HCT116 (cell line): ENCODE results near the gene GOLGA8B. TPM values are rescaled to one million over a fixed set of nuclear protein-coding genes. Genes with fewer than 3 reads are reported as not detected.

ENCODE experiments used
- ATAC-seq: fragments of 200-7000 bp; cut with Tn5 transposase; 2 replicates; pipeline ENCODE4 v1.9.1; 2020; ENCODE audit warnings: mild to moderate bottlenecking, moderate library complexity
- BruUV-seq: library from RNA; stranded (reverse); fragments of 400-500 nt; replicated peaks from 2 replicates; lab custom pipeline; 2021; lab: Mats Ljungman, UMichigan
- CTCF ChIA-PET: fragments of 300-600 bp; sonication (Branson Sonifier 250); formaldehyde crosslinking; loops from one replicate; lab custom pipeline; 2021; ENCODE audit warnings: antibody characterized with exemption; lab: Charles Lee
- POLR2A ChIA-PET: fragments of 300-600, 350-600 bp; sonication (Branson Sonifier 250); formaldehyde crosslinking; loops from one replicate; lab custom pipeline; 2021; ENCODE audit warnings: antibody characterized with exemption; lab: Charles Lee
- RAD21 ChIA-PET, 2 experiments: fragments of 300-600 bp; sonication (Branson Sonifier 250); formaldehyde crosslinking; loops; one replicate each; lab custom pipeline; 2023; ENCODE audit warnings: low total read pairs in 2 of 2; ENCODE audit not compliant: uncharacterized antibody in 2 of 2, unreplicated experiment in 2 of 2, low non-redundant PET in 1 of 2; lab: Charles Lee
- DNase-seq: peaks from one replicate; pipeline ENCODE4 v3.0.0-alpha.2; 2010; ENCODE audit warnings: low read depth, low spot score
- H2AFZ ChIP-seq: fragments of 200-600 bp; shearing (Covaris generic), sonication (generic); 2 replicates; pipeline ENCODE4 v1.6.1; 2017; ENCODE audit warnings: low read depth, mixed run types, mixed read lengths, antibody characterized with exemption, low read length; ENCODE audit not compliant: poor library complexity, severe bottlenecking
- H3K27ac ChIP-seq: 2 replicates; pipeline ENCODE4 v1.5.1; 2012; ENCODE audit warnings: low read depth, low read length
- H3K27me3 ChIP-seq: fragments of 200-600 bp; sonication (generic); 2 replicates; pipeline ENCODE4 v1.6.1; 2016; ENCODE audit warnings: mixed run types, low read length, mixed read lengths; ENCODE audit not compliant: insufficient read depth
- H3K36me3 ChIP-seq, 2 experiments: fragments of 200-500 bp in 1 of 2; fragments of 200-600 bp in 1 of 2; sonication (Bioruptor generic) in 1 of 2; sonication (generic) in 1 of 2; 2 replicates each; pipeline versions ENCODE4 v1.5.1 to v1.6.1; 2014 to 2016; ENCODE audit warnings: low read length in 2 of 2, inconsistent platforms in 1 of 2, mixed read lengths in 1 of 2, mixed run types in 1 of 2; ENCODE audit not compliant: insufficient read depth in 2 of 2, control insufficient read depth in 1 of 2
- H3K4me1 ChIP-seq, 2 experiments: fragments of 200-600 bp in 1 of 2; sonication (generic) in 1 of 2; 2 replicates each; pipeline versions ENCODE4 v1.5.1 to v1.6.1; 2012 to 2017; ENCODE audit warnings: low read length in 2 of 2, inconsistent platforms in 1 of 2, mild to moderate bottlenecking in 1 of 2, mixed read lengths in 1 of 2, mixed run types in 1 of 2, moderate library complexity in 1 of 2; ENCODE audit not compliant: insufficient read depth in 2 of 2, control insufficient read depth in 1 of 2
- H3K4me2 ChIP-seq: fragments of 200-600 bp; sonication (generic); 2 replicates; pipeline ENCODE4 v1.6.1; 2017; ENCODE audit warnings: mixed run types, low read length, mixed read lengths
- H3K4me3 ChIP-seq, 2 experiments: fragments of 200-600 bp in 1 of 2; sonication (generic) in 1 of 2; replicated peaks in 1 of 2; 2 replicates each; pipeline ENCODE4 v1.5.1; 2011 to 2016; ENCODE audit warnings: low read length in 2 of 2, control low read depth in 1 of 2, low read depth in 1 of 2, mild to moderate bottlenecking in 1 of 2, mixed read lengths in 1 of 2, mixed run types in 1 of 2
- H3K79me2 ChIP-seq: fragments of 200-600 bp; sonication (generic); 2 replicates; pipeline ENCODE4 v1.6.1; 2017; ENCODE audit warnings: mild to moderate bottlenecking, mixed run types, low read length, moderate library complexity, mixed read lengths; ENCODE audit not compliant: insufficient read depth
- H3K9ac ChIP-seq: fragments of 200-600 bp; sonication (generic); 2 replicates; pipeline ENCODE4 v1.6.1; 2016; ENCODE audit warnings: low read length, mixed read lengths
- H3K9me2 ChIP-seq: fragments of 200-600 bp; sonication (generic), shearing (Covaris generic); 2 replicates; pipeline ENCODE4 v1.6.1; 2017; ENCODE audit warnings: mixed run types, mild to moderate bottlenecking, moderate library complexity; ENCODE audit not compliant: insufficient read depth
- H3K9me3 ChIP-seq, 2 experiments: fragments of 200-500 bp in 1 of 2; fragments of 200-600 bp in 1 of 2; sonication (Bioruptor generic) in 1 of 2; sonication (generic) in 1 of 2; 2 replicates each; pipeline ENCODE4 v1.6.1; 2014 to 2017; ENCODE audit warnings: low read length in 2 of 2, mixed read lengths in 2 of 2, inconsistent platforms in 1 of 2, low read depth in 1 of 2, mild to moderate bottlenecking in 1 of 2, mixed run types in 1 of 2, moderate library complexity in 1 of 2; ENCODE audit not compliant: control insufficient read depth in 1 of 2, insufficient read depth in 1 of 2
- H4K20me1 ChIP-seq: fragments of 200-600 bp; sonication (generic), shearing (Covaris generic); 2 replicates; pipeline ENCODE4 v1.6.1; 2017; ENCODE audit warnings: mixed run types, mild to moderate bottlenecking, moderate library complexity; ENCODE audit not compliant: insufficient read depth
- CBX3 ChIP-seq: IDR thresholded peaks from 2 replicates; pipeline ENCODE4 v1.6.1; 2012; ENCODE audit warnings: low read depth
- EGR1 ChIP-seq: IDR thresholded peaks from 2 replicates; pipeline ENCODE4 v1.6.1; 2012; ENCODE audit warnings: low read depth
- ELF1 ChIP-seq: IDR thresholded peaks from 2 replicates; pipeline ENCODE4 v1.6.1; 2012; ENCODE audit warnings: low read depth, borderline replicate concordance
- EZH2 ChIP-seq: fragments of 200-600 bp; sonication (generic); IDR thresholded peaks from 2 replicates; pipeline ENCODE4 v1.6.1; 2017; ENCODE audit warnings: antibody characterized with exemption, mixed run types
- EZH2phosphoT487 ChIP-seq: fragments of 200-600 bp; IDR thresholded peaks from 2 replicates; pipeline ENCODE4 v1.6.1; 2018; ENCODE audit warnings: antibody characterized with exemption, borderline replicate concordance
- JUND ChIP-seq: IDR thresholded peaks from 2 replicates; pipeline ENCODE4 v1.6.1; 2012
- SIN3A ChIP-seq: IDR thresholded peaks from 2 replicates; pipeline ENCODE4 v1.6.1; 2012; ENCODE audit warnings: low read depth
- SRF ChIP-seq: IDR thresholded peaks from 2 replicates; pipeline ENCODE4 v1.6.1; 2012; ENCODE audit warnings: low read depth
- YY1 ChIP-seq: IDR thresholded peaks from 2 replicates; pipeline ENCODE4 v1.6.1; 2011; ENCODE audit warnings: low read length, low read depth, moderate library complexity, mild to moderate bottlenecking; ENCODE audit not compliant: insufficient replicate concordance; ENCODE audit errors: extremely low read depth
- ZFX ChIP-seq: fragments of 450-650 bp; IDR thresholded peaks from 2 replicates; pipeline ENCODE4 v1.6.1; 2017
- intact Hi-C: fragments of 100-400 bp; cut with micrococcal nuclease; formaldehyde crosslinking; loops from 2 replicates; pipeline ENCODE4 v1.10.0; 2022
- total RNA-seq: library from RNA; stranded (reverse); gene quantifications from one replicate; pipeline ENCODE4 v1.2.1, GENCODE V29; 2021; ENCODE audit not compliant: unreplicated experiment
- TF ChIP-seq, protein P1 (sequence below): IDR thresholded peaks from 2 replicates; pipeline ENCODE4 v1.6.1; 2012

GOLGA8B gene
- total RNA-seq, 1 experiment from 2014 or later: 69.9 TPM

DNA sequence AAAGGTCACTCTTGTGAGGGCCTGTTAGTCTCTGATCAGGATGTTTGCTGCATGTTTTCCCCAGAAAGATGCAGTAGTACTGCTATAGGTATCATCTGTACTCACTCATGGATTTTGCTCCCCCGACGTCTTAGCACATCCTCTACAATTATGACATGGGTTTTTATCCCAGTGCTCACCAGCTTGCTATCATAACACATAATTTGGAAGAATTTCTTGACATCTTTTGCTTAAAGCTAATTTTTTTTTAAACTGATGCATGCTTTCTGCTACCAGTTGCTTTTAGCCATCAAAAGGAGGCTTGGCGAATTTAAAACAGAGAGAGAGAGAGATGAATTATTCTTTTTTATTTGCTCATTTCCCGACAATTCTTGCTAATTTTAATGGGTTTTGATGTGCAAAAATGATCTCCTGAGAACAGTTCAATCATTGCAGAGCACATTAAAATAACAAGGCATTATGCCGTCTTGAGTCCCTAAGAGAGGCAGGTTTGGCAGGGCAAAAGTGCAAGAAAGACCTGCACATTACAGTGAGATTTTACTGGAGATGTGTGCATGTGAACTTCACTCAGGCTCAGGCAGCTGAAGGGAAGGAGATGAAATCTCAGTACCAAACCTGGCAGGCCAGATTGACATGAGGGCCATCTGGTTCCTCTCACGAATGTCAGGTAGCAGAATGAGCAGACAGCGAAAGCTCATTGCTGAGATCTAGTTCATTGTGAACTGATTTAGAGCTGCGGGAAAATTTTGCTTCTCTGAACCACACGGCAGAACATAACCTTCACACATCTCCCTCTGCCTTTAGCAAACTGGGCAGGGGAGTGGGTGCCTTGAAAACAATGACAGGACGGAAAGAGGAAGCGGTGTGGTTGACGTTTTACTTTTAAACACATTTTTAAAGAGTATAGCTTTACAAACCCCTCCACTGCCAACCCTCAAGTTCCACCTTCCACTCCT, 25.9 kb upstream of the GOLGA8B start:
- no peaks in the 10 kb centered on the region for H3K36me3 ChIP-seq
- peaks cover 80% of the 10 kb centered on the region for H3K27me3 ChIP-seq
- no peaks in the 10 kb centered on the region for H3K9me3 ChIP-seq
- H3K9ac ChIP-seq: no peak overlapping the region
- H4K20me1 ChIP-seq: no peaks in the 10 kb centered on the region
- H3K27ac ChIP-seq: no peak overlapping the region
- no TSS peak for BruUV-seq
- CTCF ChIA-PET: interaction anchor here (1.7 to 2.3 kb wide), 4 partner anchors 10 to 835 kb away, joined by 4 to 10 read pairs (median 7); no protein-coding TSS in a partner anchor
- H3K4me3 ChIP-seq: no peak overlapping the region
- H3K79me2 ChIP-seq: no peaks in the 10 kb centered on the region
- H3K9me2 ChIP-seq: no peaks in the 10 kb centered on the region
- RAD21 ChIA-PET: no interaction called here
- TF ChIP-seq EZH2 (peak; percentile 48; the same call in 1 of the 2 replicates), EZH2phosphoT487 (0 out of 2 replicates have a peak, but pooled peaks have one; percentile 61), SIN3A (no peak)
- ATAC-seq: no peak
- POLR2A ChIA-PET: no interaction called here
- H3K4me2 ChIP-seq: no peak overlapping the region
- no peaks in the 10 kb centered on the region for H3K4me1 ChIP-seq
- intact Hi-C loops: no loop called here
- no peak for DNase-seq
- no peak overlapping the region for H2AFZ ChIP-seq

DNA sequence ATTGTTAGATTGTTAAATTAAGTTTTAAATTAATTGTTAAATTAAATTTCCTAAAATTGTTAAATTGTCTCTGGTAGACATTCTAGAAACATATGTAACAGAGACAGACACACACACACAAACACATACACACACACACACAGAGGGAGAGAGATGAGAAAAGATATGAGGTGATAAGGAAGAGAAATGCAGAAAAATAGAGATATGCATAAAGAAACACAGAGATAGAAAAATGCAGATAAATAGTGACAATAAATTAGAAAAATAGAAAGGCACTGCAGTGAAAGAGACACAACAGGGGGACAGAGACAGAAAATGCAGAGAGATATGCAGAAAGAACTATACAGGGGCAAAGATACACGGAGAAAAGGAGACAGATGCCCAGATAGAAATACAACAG, 25.1 kb upstream of the GOLGA8B start:
- H3K27me3 ChIP-seq: peaks cover 73% of the 10 kb centered on the region
- RAD21 ChIA-PET: no interaction called here
- H3K9ac ChIP-seq: no peak overlapping the region

More for the DNA sequence above, 25.1 kb upstream of the GOLGA8B start:
- Histone ChIP-seq H3K4me3 (no peak overlapping the region), H3K27ac (no peak overlapping the region), H3K4me1 (no peaks in the 10 kb centered on the region), H3K9me3 (no peaks in the 10 kb centered on the region), H3K4me2 (no peak overlapping the region), H2AFZ (no peak overlapping the region)
- DNase-seq: no peak
- intact Hi-C loops: no loop called here
- ATAC-seq: no peak
- no TSS peak for BruUV-seq
- CTCF ChIA-PET: no interaction called here
- TF ChIP-seq YY1 (no peak), ELF1 (no peak), CBX3 (no peak), EGR1 (no peak), SRF (no peak), ZFX (no peak), JUND (no peak)
- TF ChIP-seq, protein P1, sequence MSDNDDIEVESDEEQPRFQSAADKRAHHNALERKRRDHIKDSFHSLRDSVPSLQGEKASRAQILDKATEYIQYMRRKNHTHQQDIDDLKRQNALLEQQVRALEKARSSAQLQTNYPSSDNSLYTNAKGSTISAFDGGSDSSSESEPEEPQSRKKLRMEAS: no peak
- TF ChIP-seq, all 23 proteins: peak for 0
- no peaks in the 10 kb centered on the region for H3K36me3 ChIP-seq
- POLR2A ChIA-PET: no interaction called here
- H4K20me1 ChIP-seq: no peaks in the 10 kb centered on the region
- no peaks in the 10 kb centered on the region for H3K9me2 ChIP-seq
- H3K79me2 ChIP-seq: no peaks in the 10 kb centered on the region
